ENCODE data around the gene CST8.

CST8 gene, protein sequence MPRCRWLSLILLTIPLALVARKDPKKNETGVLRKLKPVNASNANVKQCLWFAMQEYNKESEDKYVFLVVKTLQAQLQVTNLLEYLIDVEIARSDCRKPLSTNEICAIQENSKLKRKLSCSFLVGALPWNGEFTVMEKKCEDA

DNA sequence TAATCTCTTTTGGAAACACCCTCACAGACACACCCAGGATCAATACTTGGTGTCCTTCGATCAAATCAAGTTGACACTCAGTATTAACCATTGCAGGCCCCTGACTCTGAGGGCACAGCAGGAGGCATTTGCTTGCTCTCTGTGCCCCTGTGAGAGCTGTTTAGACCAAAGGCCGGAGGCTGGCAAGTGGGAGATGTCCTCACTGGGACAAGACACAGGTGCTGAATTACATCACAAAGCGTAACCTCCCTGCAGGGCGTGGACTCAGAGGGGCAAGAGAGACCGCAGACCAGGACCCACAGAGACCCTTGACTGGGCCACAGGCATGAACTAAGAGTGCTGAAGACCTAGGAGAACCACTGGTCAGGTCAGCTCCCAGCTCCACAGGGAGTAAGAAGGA lies at the start of gene CST8:
Gene CST8, plus strand, starts transcription at position 301 of the 400 bp plus-strand sequence. CDS start 551 bp downstream, outside the sequence.
- Histone ChIP-seq H3K9me3 (ENCODE audit: control insufficient read depth in 1 of 2, low read length in 2 of 2) (no peaks in the 10 kb centered on the region), H3K27ac (ENCODE audit: low read length) (no peak within 1 kb of the TSS), H3K4me1 (ENCODE audit: control insufficient read depth in 1 of 2, insufficient read depth in 2 of 2, low read length in 2 of 2) (no peaks in the 10 kb centered on the region)

DNA sequence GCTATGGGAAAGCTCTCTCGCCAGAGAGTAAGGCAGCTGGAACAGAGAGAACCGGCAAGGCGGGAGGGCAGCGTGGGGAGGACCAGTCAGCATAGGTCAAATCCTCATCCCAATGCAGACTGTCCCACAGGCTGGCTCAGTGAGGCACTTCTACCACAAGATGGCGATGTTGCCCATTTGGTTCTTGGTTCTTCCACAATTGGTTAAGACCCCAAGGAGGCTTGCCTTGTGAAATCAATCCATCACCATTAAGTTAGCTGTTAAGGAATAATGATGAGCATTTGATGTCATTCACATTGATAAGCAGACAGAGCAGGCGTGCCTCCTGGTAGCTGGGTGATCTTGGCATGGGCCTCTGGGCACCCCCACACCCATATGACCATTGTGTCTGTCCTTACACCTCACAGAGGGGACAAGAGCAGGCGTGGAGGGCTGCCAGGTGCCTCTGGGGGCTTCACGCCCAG lies 49.0 kb upstream of the CST8 start:
- H3K4me3 ChIP-seq (ENCODE audit: low read depth in 1 of 2, low read length in 2 of 2), result no peak overlapping the region
- H3K9me3 ChIP-seq (ENCODE audit: control insufficient read depth in 1 of 2, low read length in 2 of 2), result no peaks in the 10 kb centered on the region
- H3K4me1 ChIP-seq (ENCODE audit: control insufficient read depth in 1 of 2, insufficient read depth in 2 of 2, low read length in 2 of 2), result no peaks in the 10 kb centered on the region
- H3K27ac ChIP-seq (ENCODE audit: low read length), result no peak overlapping the region
- no peaks in the 10 kb centered on the region for H3K27me3 ChIP-seq (ENCODE audit: low read depth, low read length)
- H3K36me3 ChIP-seq (ENCODE audit: control insufficient read depth in 1 of 2, insufficient read depth in 2 of 2, low read length in 2 of 2), result no peaks in the 10 kb centered on the region

More for the DNA sequence above, at the start of gene CST8:
- no peak within 1 kb of the TSS for H3K4me3 ChIP-seq (ENCODE audit: low read depth in 1 of 2, low read length in 2 of 2)
- no peaks in the 10 kb centered on the region for H3K27me3 ChIP-seq (ENCODE audit: low read depth, low read length)
- H3K36me3 ChIP-seq (ENCODE audit: control insufficient read depth in 1 of 2, insufficient read depth in 2 of 2, low read length in 2 of 2), result no peaks in the 10 kb centered on the region

DNA sequence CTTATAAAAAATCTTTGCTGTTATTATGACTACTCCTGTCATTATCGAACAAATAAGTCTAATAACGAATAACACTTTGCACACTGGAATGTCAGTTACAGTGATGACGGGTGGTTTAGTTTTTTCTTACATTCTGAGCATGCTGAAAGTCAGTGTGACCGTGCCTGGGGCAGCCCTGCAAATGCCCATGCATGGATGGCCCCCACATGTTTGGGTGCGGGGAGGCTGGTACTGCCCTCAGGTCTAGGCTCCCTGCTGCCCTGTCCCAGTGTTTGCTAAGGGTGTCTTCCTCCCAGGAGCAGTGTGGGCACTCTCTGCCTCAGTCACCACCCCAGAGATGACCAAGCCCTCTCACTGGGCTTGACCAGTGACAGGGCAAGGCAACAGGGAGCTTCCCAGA lies 48.5 kb upstream of the CST8 start:
- H3K4me1 ChIP-seq (ENCODE audit: control insufficient read depth in 1 of 2, insufficient read depth in 2 of 2, low read length in 2 of 2), result no peaks in the 10 kb centered on the region
- H3K9me3 ChIP-seq (ENCODE audit: control insufficient read depth in 1 of 2, low read length in 2 of 2), result no peaks in the 10 kb centered on the region
- H3K36me3 ChIP-seq (ENCODE audit: control insufficient read depth in 1 of 2, insufficient read depth in 2 of 2, low read length in 2 of 2), result no peaks in the 10 kb centered on the region
- H3K27me3 ChIP-seq (ENCODE audit: low read depth, low read length), result no peaks in the 10 kb centered on the region
- no peak overlapping the region for H3K4me3 ChIP-seq (ENCODE audit: low read depth in 1 of 2, low read length in 2 of 2)
- H3K27ac ChIP-seq (ENCODE audit: low read length), result no peak overlapping the region

DNA sequence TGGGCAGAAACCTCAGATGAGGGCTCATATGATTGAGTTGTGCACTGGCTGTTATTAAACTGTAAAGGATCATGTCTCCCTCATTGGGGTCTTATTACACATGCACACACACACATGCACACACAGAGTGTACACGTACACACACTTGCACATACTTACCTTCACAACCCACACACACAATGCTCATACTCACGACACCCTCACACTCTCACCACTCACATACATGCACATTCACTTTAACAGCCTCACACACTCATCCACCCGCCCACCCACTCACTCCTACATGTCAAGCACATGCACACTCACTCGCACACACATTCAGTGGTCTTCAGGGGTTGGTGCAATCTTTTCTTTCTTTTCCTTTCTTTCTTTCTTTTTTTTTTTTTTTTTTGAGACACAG lies 46.1 kb upstream of the CST8 start:
- Histone ChIP-seq H3K4me1 (ENCODE audit: control insufficient read depth in 1 of 2, insufficient read depth in 2 of 2, low read length in 2 of 2) (no peaks in the 10 kb centered on the region), H3K27ac (ENCODE audit: low read length) (no peak overlapping the region), H3K9me3 (ENCODE audit: control insufficient read depth in 1 of 2, low read length in 2 of 2) (no peaks in the 10 kb centered on the region), H3K4me3 (ENCODE audit: low read depth in 1 of 2, low read length in 2 of 2) (no peak overlapping the region), H3K36me3 (ENCODE audit: control insufficient read depth in 1 of 2, insufficient read depth in 2 of 2, low read length in 2 of 2) (no peaks in the 10 kb centered on the region), H3K27me3 (ENCODE audit: low read depth, low read length) (no peaks in the 10 kb centered on the region)

DNA sequence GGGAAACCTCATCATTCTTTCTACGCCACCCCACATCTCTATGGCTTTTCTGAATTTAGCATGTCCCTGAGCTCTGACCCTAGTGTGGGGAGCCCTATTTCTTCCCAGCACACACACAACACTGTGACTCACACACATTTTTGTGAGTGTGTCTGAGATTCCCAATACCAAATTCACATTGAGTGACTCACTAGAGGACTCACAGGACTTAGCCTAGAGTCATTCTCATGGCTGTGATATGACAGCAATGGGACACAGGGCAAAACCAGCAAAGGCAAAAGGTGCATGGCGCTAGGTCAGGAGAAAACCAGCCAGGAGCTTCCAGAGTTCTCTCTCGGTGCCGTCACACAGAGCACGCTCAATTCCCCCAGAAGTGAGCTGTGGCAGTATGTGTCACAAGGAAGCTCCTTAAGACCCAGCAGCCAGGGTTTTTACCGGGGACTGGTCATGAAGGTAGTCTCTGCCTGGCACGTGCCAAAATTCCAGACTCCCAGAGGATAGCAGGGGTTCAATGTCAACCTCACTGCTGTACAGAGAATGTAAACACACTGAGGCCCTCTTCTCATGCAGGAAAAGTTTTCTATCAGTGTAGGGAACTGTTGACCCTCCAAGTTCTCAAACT lies 45.2 kb upstream of the CST8 start:
- no peaks in the 10 kb centered on the region for H3K36me3 ChIP-seq (ENCODE audit: control insufficient read depth in 1 of 2, insufficient read depth in 2 of 2, low read length in 2 of 2)
- H3K4me1 ChIP-seq (ENCODE audit: control insufficient read depth in 1 of 2, insufficient read depth in 2 of 2, low read length in 2 of 2), result no peaks in the 10 kb centered on the region
- H3K9me3 ChIP-seq (ENCODE audit: control insufficient read depth in 1 of 2, low read length in 2 of 2), result no peaks in the 10 kb centered on the region
- no peaks in the 10 kb centered on the region for H3K27me3 ChIP-seq (ENCODE audit: low read depth, low read length)
- H3K27ac ChIP-seq (ENCODE audit: low read length), result no peak overlapping the region
- no peak overlapping the region for H3K4me3 ChIP-seq (ENCODE audit: low read depth in 1 of 2, low read length in 2 of 2)

DNA sequence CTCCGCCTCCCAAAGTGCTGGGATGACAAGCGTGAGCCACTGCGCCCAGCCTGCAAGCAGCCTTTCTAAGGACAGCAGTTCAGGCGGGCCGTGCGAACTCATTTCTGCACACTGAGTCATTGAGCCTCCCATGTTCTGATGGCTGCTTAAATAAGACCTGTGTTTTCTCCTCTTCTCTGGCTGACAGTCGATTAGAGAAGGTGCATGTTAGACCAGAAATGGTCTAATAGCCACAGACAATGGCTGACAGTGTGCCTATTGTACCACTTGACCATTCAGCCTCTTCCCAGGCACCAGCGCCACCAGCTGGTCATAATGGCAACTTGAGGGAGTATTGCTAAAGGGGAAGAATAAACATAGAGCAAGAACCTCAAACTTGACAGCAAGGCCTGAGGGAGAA lies 44.4 kb upstream of the CST8 start:
- H3K9me3 ChIP-seq (ENCODE audit: control insufficient read depth in 1 of 2, low read length in 2 of 2), result no peaks in the 10 kb centered on the region
- H3K27ac ChIP-seq (ENCODE audit: low read length), result no peak overlapping the region
- no peaks in the 10 kb centered on the region for H3K4me1 ChIP-seq (ENCODE audit: control insufficient read depth in 1 of 2, insufficient read depth in 2 of 2, low read length in 2 of 2)
- H3K4me3 ChIP-seq (ENCODE audit: low read depth in 1 of 2, low read length in 2 of 2), result no peak overlapping the region
- H3K27me3 ChIP-seq (ENCODE audit: low read depth, low read length), result no peaks in the 10 kb centered on the region
- H3K36me3 ChIP-seq (ENCODE audit: control insufficient read depth in 1 of 2, insufficient read depth in 2 of 2, low read length in 2 of 2), result no peaks in the 10 kb centered on the region

DNA sequence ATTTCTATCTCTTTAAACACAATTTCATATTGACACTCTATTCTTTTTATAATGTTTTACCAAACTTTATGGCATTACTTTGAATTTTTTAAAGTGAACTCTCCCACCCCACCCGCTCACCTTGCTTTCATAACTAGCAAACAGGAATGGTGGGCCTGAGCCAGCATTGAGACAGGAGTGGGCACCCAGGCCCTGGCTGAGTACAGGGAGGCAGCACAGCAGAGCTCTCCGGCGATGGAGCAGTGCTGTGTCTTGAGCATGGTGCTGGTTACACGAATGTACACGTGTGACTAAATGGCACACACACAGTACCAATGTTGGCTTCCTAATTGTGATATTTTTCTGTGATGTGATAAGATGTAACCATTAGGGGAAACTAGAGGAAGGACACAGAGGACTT lies 42.8 kb upstream of the CST8 start:
- no peaks in the 10 kb centered on the region for H3K36me3 ChIP-seq (ENCODE audit: control insufficient read depth in 1 of 2, insufficient read depth in 2 of 2, low read length in 2 of 2)
- H3K9me3 ChIP-seq (ENCODE audit: control insufficient read depth in 1 of 2, low read length in 2 of 2), result no peaks in the 10 kb centered on the region
- H3K4me1 ChIP-seq (ENCODE audit: control insufficient read depth in 1 of 2, insufficient read depth in 2 of 2, low read length in 2 of 2), result no peaks in the 10 kb centered on the region
- H3K27me3 ChIP-seq (ENCODE audit: low read depth, low read length), result no peaks in the 10 kb centered on the region
- no peak overlapping the region for H3K27ac ChIP-seq (ENCODE audit: low read length)
- H3K4me3 ChIP-seq (ENCODE audit: low read depth in 1 of 2, low read length in 2 of 2), result no peak overlapping the region

DNA sequence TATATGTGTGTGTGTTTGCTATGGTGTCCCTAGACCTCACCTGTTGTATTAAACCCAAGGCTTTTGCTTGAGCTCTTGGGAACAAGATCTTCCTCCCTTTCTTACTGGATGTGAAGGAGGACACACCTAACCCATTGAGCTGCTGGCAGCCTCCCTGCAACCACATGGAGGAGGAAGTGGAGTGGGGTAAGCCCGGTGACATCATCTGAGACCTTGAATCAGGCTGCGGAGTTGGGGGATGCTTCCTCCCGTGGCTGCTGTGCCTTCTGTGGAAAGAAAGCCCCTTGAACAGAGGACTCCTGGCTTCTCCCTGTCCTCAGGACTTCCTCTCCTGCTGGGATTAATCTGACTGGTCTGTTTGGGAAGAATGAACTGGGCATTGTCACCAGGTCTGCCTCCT lies 41.5 kb upstream of the CST8 start:
- Histone ChIP-seq H3K9me3 (ENCODE audit: control insufficient read depth in 1 of 2, low read length in 2 of 2) (no peaks in the 10 kb centered on the region), H3K4me1 (ENCODE audit: control insufficient read depth in 1 of 2, insufficient read depth in 2 of 2, low read length in 2 of 2) (no peaks in the 10 kb centered on the region), H3K27me3 (ENCODE audit: low read depth, low read length) (no peaks in the 10 kb centered on the region), H3K36me3 (ENCODE audit: control insufficient read depth in 1 of 2, insufficient read depth in 2 of 2, low read length in 2 of 2) (no peaks in the 10 kb centered on the region), H3K27ac (ENCODE audit: low read length) (no peak overlapping the region), H3K4me3 (ENCODE audit: low read depth in 1 of 2, low read length in 2 of 2) (no peak overlapping the region)

DNA sequence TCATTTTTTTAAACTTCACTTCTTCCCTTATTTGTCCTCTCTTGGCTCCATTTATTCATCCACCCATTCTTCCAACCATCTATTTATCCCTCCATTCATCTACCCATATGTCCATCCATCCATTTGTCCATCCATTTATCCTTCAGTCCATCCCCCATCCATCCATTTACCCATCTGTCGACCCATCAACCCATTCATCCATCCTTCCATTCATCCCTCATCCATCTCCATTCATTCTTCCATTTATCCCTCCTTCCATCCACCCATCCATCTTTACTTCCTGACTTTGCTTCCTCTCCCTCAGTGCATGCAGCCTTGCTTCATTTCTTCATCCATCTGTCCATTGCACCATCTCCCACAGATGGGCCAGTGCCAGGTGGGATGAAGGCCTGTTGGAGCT lies 40.0 kb upstream of the CST8 start:
- Histone ChIP-seq H3K4me3 (ENCODE audit: low read depth in 1 of 2, low read length in 2 of 2) (no peak overlapping the region), H3K36me3 (ENCODE audit: control insufficient read depth in 1 of 2, insufficient read depth in 2 of 2, low read length in 2 of 2) (no peaks in the 10 kb centered on the region), H3K27me3 (ENCODE audit: low read depth, low read length) (no peaks in the 10 kb centered on the region), H3K4me1 (ENCODE audit: control insufficient read depth in 1 of 2, insufficient read depth in 2 of 2, low read length in 2 of 2) (no peaks in the 10 kb centered on the region), H3K27ac (ENCODE audit: low read length) (no peak overlapping the region), H3K9me3 (ENCODE audit: control insufficient read depth in 1 of 2, low read length in 2 of 2) (no peaks in the 10 kb centered on the region)

DNA sequence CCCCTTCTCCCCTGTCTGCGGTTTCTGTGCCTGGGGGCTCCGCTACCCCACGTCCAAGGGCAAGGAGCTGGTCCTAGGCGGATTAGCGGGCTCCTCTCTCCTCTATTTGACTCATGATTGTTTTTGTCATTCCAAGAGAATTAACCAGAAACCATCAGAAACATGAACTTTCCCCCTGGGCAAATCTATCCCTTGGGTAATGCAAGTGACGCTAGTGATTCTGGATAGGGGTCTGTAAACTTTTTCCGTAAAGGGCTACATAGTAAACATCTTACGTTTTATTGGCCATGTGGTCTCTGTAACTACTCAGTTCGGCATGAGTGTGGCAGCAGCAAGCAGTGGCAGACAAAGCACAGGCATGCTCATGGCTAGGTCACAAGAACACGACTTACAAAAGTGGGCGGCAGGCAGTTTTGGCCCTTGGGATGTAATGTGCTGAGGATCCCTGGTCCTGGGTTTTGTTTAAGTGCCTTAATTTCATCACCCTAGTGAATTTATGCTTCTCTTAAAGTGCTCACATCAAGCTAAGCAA lies 38.9 kb upstream of the CST8 start:
- no peaks in the 10 kb centered on the region for H3K4me1 ChIP-seq (ENCODE audit: control insufficient read depth in 1 of 2, insufficient read depth in 2 of 2, low read length in 2 of 2)
- H3K4me3 ChIP-seq (ENCODE audit: low read depth in 1 of 2, low read length in 2 of 2), result no peak overlapping the region
- no peak overlapping the region for H3K27ac ChIP-seq (ENCODE audit: low read length)
- H3K27me3 ChIP-seq (ENCODE audit: low read depth, low read length), result no peaks in the 10 kb centered on the region
- no peaks in the 10 kb centered on the region for H3K36me3 ChIP-seq (ENCODE audit: control insufficient read depth in 1 of 2, insufficient read depth in 2 of 2, low read length in 2 of 2)
- H3K9me3 ChIP-seq (ENCODE audit: control insufficient read depth in 1 of 2, low read length in 2 of 2), result no peaks in the 10 kb centered on the region

DNA sequence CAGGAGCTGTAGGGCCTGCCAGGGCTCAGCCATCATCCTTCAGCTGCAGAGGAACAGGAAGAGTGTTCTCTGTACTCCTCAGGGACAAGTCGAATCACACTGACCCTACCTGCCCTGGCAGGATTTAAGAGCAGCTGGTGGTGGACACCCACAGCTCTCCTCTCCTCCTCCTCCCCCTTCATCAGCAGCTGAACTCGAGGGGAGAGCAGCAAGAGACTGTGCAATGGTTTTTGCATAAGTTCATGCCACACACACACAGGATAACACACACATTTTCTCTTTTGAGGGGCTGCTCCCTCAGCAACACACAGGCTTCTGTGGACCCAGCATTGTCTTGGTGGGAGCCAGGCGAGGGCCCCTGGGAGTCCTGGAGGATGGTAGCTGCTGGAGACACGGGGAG lies 38.1 kb upstream of the CST8 start, which contains the start of gene CST11:
Gene CST11, minus strand, starts transcription at position 101 of the 400 bp plus-strand sequence. Its CDS starts 65 bp downstream, at position 36.
- Histone ChIP-seq H3K36me3 (ENCODE audit: control insufficient read depth in 1 of 2, insufficient read depth in 2 of 2, low read length in 2 of 2) (no peaks in the 10 kb centered on the region), H3K9me3 (ENCODE audit: control insufficient read depth in 1 of 2, low read length in 2 of 2) (no peaks in the 10 kb centered on the region), H3K4me3 (ENCODE audit: low read depth in 1 of 2, low read length in 2 of 2) (no peak within 1 kb of the TSS), H3K27ac (ENCODE audit: low read length) (no peak within 1 kb of the TSS), H3K4me1 (ENCODE audit: control insufficient read depth in 1 of 2, insufficient read depth in 2 of 2, low read length in 2 of 2) (no peaks in the 10 kb centered on the region), H3K27me3 (ENCODE audit: low read depth, low read length) (no peaks in the 10 kb centered on the region)
